ENCODE data around the gene MXD4.

Gene MXD4

DNA sequence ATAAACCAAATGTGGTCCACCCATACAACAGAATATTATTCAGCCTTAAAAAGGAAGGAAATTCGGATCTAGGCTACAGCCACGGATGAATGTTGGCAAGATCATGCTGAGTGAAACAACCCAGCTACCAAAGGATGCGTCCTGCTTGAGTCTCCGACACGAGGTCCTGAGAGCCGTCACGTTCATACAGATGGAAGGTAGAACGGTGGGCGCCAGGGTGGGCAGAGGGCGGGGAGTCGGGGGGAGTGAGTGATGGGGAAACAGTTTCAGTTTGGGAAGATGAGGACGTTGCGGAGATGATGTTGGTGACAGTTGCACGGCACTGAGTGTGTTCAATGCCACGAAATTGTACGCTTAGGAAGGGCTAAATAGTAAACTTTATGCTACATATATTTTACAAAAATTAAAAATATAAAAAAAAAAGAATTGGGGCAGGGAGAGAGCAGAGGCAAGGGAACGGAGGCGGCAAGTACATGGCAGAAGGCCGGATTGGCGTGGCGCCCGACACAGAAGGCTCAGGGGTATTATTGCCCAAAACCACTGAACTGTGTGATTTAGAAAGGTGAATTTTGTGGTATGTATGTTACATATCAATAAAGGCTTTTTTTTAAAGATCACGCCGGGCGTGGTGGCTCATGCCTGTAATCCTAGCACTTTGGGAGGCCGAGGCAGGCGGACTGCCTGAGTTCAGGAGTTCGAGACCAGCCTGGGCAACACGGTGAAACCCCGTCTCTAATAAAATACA, 14.8 kb upstream of the MXD4 start:
- TF ChIP-seq, protein P1, sequence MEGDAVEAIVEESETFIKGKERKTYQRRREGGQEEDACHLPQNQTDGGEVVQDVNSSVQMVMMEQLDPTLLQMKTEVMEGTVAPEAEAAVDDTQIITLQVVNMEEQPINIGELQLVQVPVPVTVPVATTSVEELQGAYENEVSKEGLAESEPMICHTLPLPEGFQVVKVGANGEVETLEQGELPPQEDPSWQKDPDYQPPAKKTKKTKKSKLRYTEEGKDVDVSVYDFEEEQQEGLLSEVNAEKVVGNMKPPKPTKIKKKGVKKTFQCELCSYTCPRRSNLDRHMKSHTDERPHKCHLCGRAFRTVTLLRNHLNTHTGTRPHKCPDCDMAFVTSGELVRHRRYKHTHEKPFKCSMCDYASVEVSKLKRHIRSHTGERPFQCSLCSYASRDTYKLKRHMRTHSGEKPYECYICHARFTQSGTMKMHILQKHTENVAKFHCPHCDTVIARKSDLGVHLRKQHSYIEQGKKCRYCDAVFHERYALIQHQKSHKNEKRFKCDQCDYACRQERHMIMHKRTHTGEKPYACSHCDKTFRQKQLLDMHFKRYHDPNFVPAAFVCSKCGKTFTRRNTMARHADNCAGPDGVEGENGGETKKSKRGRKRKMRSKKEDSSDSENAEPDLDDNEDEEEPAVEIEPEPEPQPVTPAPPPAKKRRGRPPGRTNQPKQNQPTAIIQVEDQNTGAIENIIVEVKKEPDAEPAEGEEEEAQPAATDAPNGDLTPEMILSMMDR (IDR thresholded peaks at IDR 0.05), result no peak

DNA sequence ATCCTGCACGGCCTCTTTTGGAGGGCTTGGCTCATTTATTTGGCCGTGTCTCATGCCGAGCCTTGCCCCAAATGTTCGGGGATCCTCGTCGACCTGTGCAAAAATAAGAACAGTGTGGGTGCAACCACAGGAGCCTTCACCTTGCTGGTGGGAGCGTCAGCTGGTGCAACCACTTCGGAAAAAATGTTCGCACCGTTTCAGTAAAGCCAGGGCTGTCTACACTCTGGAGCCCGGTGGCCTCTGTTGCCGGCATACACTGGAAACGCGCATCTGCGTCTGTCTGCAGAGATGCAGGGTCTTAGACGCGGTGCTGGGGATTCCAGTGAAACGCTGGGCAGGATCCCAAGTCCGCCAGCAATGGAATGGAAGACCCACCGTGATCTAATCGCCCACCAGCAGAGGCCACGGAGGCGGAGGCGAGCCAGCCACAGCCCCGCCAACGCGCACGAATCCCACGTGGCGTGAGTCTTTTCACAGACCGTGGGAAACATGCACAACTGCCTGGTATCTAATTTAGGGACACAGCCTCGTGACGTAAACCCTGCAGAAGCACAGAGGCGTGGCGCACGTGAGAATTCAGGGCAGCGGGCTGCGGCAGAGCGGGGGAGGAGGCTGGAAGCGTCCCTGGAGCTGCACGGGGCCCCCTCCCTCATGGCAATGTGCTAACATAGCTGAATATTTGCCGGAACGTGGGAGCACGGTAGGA, 13.8 kb upstream of the MXD4 start:
- TF ChIP-seq, protein P1 (IDR thresholded peaks at IDR 0.05), result no peak

DNA sequence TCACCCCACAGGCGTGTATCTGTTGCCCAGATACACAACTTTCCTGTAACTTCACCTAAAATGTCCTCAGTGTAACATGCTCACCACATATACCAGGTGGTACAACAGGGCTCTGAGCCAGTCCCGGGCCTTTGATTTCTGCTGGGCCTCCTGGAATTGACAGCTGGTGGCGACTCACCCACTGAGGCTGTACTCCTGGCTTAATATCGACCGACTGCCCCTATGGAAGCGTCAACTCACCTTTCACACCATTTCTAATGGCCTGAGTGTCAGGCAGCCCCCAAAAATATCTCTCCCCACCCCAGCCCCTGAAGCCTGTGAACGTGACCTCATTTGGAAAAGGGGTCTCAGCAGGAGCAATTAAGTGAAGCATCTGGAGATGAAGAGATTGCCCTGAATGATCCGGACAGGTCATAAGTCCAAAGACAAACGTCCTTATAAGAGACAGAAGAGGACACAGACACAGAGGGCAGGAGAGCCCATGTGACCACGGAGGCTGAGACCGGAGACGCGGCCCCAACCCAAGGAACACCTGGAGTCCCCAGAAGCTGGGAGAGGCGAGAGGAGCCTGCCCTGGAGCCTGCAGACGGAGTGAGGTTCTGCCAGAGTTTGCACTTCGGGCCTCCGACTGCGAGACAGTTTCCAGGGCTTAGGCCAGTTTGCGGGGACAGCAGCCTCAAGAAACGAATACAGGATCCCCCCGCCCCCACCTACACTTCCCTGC, 12.6 kb upstream of the MXD4 start:
- TF ChIP-seq, protein P1 (IDR thresholded peaks at IDR 0.05), result no peak

DNA sequence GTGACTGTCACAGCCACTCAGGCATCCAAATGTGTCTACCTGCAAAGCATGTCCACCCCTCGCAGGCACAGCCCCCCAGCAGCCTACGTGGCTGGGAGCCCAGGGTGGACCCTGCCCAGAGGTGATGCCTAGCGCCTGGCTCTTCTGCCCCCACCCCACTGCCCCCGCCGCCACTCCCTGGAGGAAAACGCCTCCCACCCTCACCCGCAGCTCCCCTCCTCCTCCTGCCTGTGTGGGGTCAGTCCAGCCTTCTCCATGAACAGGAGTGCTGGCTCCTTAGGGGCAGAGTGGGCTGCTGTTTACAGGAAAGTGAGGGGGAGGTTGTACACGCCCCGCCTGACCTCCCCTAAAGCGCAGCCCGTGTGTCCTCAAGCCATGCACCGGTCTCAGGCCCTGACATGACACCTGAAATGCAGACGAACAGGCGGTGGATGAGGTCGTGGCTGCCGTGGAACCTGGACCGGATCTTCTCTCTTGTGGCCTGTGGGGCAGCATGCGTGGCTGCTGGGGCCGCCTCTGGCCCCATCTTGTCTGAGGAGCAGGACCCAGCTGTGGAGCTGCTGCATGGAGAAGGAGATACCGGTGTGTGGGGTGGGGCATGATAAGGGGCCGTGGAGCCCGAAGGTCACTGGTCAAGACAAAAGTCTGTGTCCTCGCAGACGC, 11.9 kb upstream of the MXD4 start:
- TF ChIP-seq, protein P1 (IDR thresholded peaks at IDR 0.05), result no peak

DNA sequence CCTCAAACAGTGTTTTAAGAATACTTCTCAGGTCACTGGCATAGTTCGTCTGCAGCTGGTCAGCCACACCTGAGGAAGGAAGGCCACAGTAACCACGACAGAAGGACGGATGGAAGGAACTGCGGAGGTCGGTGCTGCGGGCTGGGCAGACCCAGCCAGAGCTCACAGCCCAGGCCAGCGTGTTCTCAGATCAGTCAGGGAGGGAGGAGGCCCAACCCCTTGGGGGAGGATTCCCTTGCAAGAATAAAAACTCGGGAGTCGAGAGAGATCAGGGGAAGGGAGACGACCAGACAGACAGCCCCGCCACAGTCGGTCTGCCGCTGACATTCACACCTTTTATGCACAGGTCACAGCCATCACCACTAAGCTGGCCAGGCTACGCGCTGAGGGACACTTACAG, 11.3 kb upstream of the MXD4 start:
- TF ChIP-seq, protein P1 (IDR thresholded peaks at IDR 0.05), result no peak

DNA sequence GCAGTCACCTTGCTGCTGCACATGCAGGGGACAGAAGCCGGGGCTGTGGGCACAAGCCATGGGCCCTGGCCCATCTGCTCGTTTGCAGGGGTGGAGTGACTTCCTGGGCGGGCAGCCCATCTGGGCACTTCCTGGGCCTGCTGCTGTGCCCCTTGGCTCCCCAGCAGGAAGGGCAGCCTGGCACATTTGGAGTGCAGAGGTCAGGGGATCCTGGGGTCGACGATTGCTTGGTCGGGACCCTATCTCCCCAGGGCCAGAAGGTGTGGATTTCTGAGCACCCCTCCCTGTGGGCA, 10.9 kb upstream of the MXD4 start:
- TF ChIP-seq, protein P1 (IDR thresholded peaks at IDR 0.05), result no peak

DNA sequence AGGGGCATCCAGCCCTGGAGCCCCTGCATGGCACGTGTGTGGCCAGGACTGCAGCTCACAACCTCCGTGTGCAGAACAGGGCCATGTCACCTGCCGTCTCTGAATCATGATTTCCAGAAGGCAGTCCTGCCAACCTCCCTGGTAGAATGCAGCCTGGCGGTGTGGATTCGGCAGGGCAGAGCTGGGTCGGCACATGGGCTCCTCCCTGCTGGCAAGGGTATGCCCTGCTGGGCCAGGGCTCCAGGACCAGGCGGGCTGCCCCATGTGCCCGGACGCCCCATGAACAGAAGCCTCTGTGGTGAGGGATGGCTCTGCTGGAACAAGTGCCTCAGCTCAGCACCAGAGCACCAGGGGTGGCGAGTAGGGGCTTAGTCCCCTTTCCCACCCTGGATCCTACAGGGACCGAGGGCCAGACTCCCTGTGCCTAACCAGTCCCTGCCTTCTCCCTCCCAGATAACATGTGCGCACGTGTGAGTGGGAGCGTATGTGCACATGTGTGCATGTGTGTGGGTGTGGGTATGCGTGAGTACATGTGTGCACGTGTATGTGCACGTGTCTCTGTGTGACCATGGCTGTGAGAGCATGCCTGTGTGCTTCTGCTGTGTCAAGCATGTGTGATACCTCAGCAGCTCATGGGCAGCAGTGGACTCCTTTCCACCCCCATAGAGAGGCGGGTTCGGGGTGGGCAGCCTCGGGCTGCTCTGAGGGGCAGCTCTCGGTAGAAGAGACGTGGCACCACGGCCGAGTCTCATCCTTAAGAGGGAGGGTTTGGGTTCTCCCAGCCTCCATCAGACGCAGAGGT, 10.3 kb upstream of the MXD4 start:
- TF ChIP-seq, protein P1 (IDR thresholded peaks at IDR 0.05), result no peak

All from LNCAP (cell line).